ENCODE measurements around the gene PCDH1.

The PCDH1 gene

DNA sequence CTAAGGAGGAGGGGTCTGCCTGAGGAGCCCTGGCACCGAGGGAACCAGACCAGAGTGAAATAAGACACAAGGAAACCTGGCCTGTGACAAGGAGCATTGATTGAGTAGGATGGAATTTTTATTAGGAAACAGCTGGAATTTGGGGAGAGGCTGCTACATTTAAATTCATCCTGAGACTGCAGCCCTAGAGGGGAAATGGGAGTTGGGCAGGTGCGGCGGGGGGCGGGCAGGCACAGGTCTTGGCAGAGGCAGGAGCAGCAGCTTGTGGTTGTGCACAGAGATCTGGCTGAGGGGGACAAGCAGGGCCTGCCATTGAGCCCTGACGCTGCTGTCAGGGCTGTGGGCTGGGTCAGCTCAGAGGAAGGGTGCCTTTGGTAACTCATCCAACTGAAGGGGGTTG lies 71.6 kb downstream of the PCDH1 start:
- H3K27ac ChIP-seq: no peak overlapping the region
- peaks cover 21% of the 10 kb centered on the region for H3K4me1 ChIP-seq
- peak overlapping the region; percentile 12; the same call in 1 of the 2 replicates for H3K9ac ChIP-seq
- no peaks in the 10 kb centered on the region for H3K9me3 ChIP-seq
- H3K27me3 ChIP-seq: 0 out of 2 replicates have a peak, but pooled peaks cover 4% of the 10 kb centered on the region
- no peaks in the 10 kb centered on the region for H4K20me1 ChIP-seq
- H3K4me2 ChIP-seq: peak overlapping the region; percentile 53
- no peaks in the 10 kb centered on the region for H3K36me3 ChIP-seq
- no peak overlapping the region for H3K4me3 ChIP-seq
- TF ChIP-seq Cebpa-rat (IDR thresholded peaks at IDR 0.05): no peak

DNA sequence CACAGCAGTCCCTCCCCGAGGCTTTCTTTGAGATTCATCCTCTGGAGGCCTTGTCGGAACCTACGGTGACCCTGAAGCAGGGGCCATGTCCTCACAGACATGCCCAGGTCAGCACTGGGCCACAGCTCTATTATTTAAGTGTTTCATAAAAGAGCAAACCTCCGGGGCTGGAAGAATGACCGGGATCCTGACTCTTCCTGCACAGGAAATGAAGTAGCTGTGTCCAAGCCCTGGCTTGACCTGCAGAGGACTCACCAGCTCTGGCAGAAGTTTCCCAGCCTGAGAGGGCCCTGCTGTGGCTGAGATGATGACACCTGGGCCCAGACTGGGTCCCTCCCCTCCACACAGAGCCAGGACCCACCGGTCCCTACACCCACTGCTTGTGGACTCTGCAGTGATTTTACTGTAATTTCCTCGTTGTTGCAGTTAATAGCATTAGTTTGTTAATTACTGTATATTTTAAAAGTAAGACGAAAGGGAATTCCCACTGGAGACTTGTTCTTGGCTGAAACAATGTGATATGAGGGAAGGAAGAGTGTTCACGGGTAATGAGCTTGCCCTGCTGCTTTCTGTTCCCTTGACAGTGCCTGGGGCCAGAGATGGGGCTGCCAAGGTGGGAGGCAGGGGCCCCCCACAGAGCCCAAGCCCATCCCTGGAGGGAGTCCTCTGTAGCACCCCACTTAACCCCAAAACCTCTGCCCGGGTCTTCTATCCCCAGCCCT lies 72.2 kb downstream of the PCDH1 start:
- Histone ChIP-seq H3K27me3 (0 out of 2 replicates have a peak, but pooled peaks cover 4% of the 10 kb centered on the region), H4K20me1 (no peaks in the 10 kb centered on the region), H3K4me3 (no peak overlapping the region), H3K9me3 (no peaks in the 10 kb centered on the region), H3K4me1 (peaks cover 21% of the 10 kb centered on the region), H3K36me3 (no peaks in the 10 kb centered on the region), H3K4me2 (peak overlapping the region; percentile 53), H3K27ac (no peak overlapping the region), H3K9ac (peak overlapping the region; percentile 12; the same call in 1 of the 2 replicates)
- no peak for TF ChIP-seq Cebpa-rat (IDR thresholded peaks at IDR 0.05)

DNA sequence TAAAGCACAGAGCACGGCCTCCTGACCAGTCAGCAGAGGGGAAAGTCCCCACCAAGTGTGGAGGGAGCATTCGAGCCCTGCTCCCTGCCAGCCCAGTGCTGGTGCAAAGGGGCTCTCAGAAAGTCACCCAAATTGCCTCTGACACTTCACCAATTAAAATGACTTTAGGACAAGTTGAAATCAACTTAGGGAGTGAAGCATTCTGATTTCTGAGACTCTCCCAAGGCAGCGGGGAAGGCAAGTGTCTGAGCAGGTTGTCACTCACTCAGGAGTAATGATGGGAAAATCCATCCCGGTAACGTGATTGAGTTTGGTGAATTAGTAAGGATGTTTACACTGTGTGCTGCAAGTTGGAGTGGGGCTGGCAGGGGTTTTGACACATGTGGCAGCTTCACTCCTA lies 73.7 kb downstream of the PCDH1 start:
- Histone ChIP-seq H3K27ac (no peak overlapping the region), H3K4me3 (no peak overlapping the region), H3K27me3 (0 out of 2 replicates have a peak, but pooled peaks cover 4% of the 10 kb centered on the region), H3K9ac (no peak overlapping the region), H3K36me3 (no peaks in the 10 kb centered on the region), H3K9me3 (no peaks in the 10 kb centered on the region), H3K4me2 (no peak overlapping the region), H3K4me1 (peaks cover 21% of the 10 kb centered on the region), H4K20me1 (no peaks in the 10 kb centered on the region)
- TF ChIP-seq Cebpa-rat (IDR thresholded peaks at IDR 0.05): no peak
